HG02870 (cell line): ENCODE results near the gene ADGRB2.

Source experiments
- ATAC-seq: cut with Tn5 transposase; IDR thresholded peaks from one replicate; pipeline ENCODE4 v1.9.1; 2021; ENCODE audit warnings: mild to moderate bottlenecking, moderate library complexity; ENCODE audit not compliant: unreplicated experiment

The ADGRB2 gene

GRCh38 chr1:31765041-31765467 lies 914 bp upstream of the ADGRB2 start:
- ATAC-seq = no peak

- ATAC-seq = no peak
These were observed 349 bp downstream of the ADGRB2 start for GRCh38 chr1:31763671-31764311.

GRCh38 chr1:31762726-31763670 lies 1.1 kb downstream of the ADGRB2 start:
- no peak for ATAC-seq

- ATAC-seq = no peak
These were observed 1.8 kb downstream of the ADGRB2 start for GRCh38 chr1:31762323-31762722.

- no peak for ATAC-seq
These were observed 2.3 kb downstream of the ADGRB2 start for GRCh38 chr1:31761883-31762282.

GRCh38 chr1:31760471-31761470 lies 3.4 kb downstream of the ADGRB2 start:
- no peak for ATAC-seq

GRCh38 chr1:31759298-31760023 lies 4.7 kb downstream of the ADGRB2 start:
- no peak for ATAC-seq

GRCh38 chr1:31758823-31759222 lies 5.3 kb downstream of the ADGRB2 start:
- no peak for ATAC-seq

- no peak for ATAC-seq
These were observed 6.2 kb downstream of the ADGRB2 start for GRCh38 chr1:31757989-31758388.

GRCh38 chr1:31757204-31757679 lies 6.9 kb downstream of the ADGRB2 start:
- ATAC-seq = no peak

GRCh38 chr1:31756578-31756977 lies 7.6 kb downstream of the ADGRB2 start:
- no peak for ATAC-seq

GRCh38 chr1:31755850-31756492 lies 8.2 kb downstream of the ADGRB2 start:
- no peak for ATAC-seq

- ATAC-seq = no peak
These were observed 8.9 kb downstream of the ADGRB2 start for GRCh38 chr1:31755197-31755611.

- ATAC-seq = no peak
These were observed 9.7 kb downstream of the ADGRB2 start for GRCh38 chr1:31754397-31754796.

GRCh38 chr1:31753707-31754349 lies 10.3 kb downstream of the ADGRB2 start:
- no peak for ATAC-seq

- ATAC-seq = no peak
These were observed 11.1 kb downstream of the ADGRB2 start for GRCh38 chr1:31752952-31753475.

- no peak for ATAC-seq
These were observed 11.9 kb downstream of the ADGRB2 start for GRCh38 chr1:31752258-31752657.

- no peak for ATAC-seq
These were observed 12.3 kb downstream of the ADGRB2 start for GRCh38 chr1:31751822-31752241.
